Psoas muscle (tissue), 8 donors: ENCODE measurements around the gene EEPD1. TPM values are rescaled to one million over a fixed set of nuclear protein-coding genes. Genes with fewer than 3 reads are reported as not detected.

Experiments used
- ATAC-seq, 4 donors: fragments of 200-7000 bp; cut with Tn5 transposase; one replicate each; pipeline ENCODE4 v1.9.1; 2020; ENCODE audit warnings: moderate library complexity in 3 of 4, mild to moderate bottlenecking in 2 of 4
- DNase-seq, 2 donors: peaks; one replicate each; pipeline ENCODE4 v3.0.0-alpha.2; 2020
- H3K27ac ChIP-seq: fragments of 200-600 bp; one replicate; pipeline ENCODE4 v1.8.0; 2022
- H3K27me3 ChIP-seq, 3 donors: fragments of 200-600 bp in 1 of 3; one replicate each; pipeline versions ENCODE4 v1.6.1 to v1.8.0; 2013 to 2022; ENCODE audit warnings: low read length in 2 of 3, mild to moderate bottlenecking in 2 of 3, moderate library complexity in 1 of 3; ENCODE audit not compliant: insufficient read depth in 3 of 3
- H3K36me3 ChIP-seq, 2 donors: fragments of 200-600 bp in 1 of 2; one replicate each; pipeline versions ENCODE4 v1.6.1 to v1.8.0; 2013 to 2022; ENCODE audit warnings: low read depth in 1 of 2, mild to moderate bottlenecking in 1 of 2, moderate library complexity in 1 of 2; ENCODE audit not compliant: insufficient read depth in 1 of 2
- H3K4me1 ChIP-seq: fragments of 200-600 bp; one replicate; pipeline ENCODE4 v1.8.0; 2022
- H3K4me3 ChIP-seq: fragments of 200-600 bp; one replicate; pipeline ENCODE4 v1.8.0; 2022; ENCODE audit warnings: mild to moderate bottlenecking
- H3K9me3 ChIP-seq: fragments of 200-600 bp; one replicate; pipeline ENCODE4 v1.8.0; 2022
- CTCF ChIP-seq: fragments of 200-600 bp; IDR thresholded peaks from one replicate; pipeline ENCODE4 v1.8.0; 2022; ENCODE audit warnings: antibody characterized with exemption
- WGBS, 3 donors: extraction: QIAGEN DNeasy Blood & Tissue Kit; methylation state at CpG; one replicate each; pipeline versions ENCODE4 v1.1.6 to v1.1.7; 2013; 5-methylcytosine and 5-hydroxymethylcytosine counted together
- intact Hi-C, 2 donors: fragments of 100-400 bp; cut with DNase I; formaldehyde crosslinking; loops; one replicate each; pipeline versions ENCODE4 v1.11.0 to v1.14.2; 2022
- polyA plus RNA-seq, 3 donors: library from polyadenylated mRNA; stranded (reverse); fragments of 200-250 nt; gene quantifications; one replicate each; pipeline ENCODE4 v1.2.3, GENCODE V29; 2013
- total RNA-seq, 4 donors: library from RNA; stranded (reverse); fragmentation: NEBNext Ultra II Directional in 2 of 4; extraction: Animal tissue kit (Norgen Biotek cat#: 25700) in 2 of 4; gene quantifications; one replicate each; pipeline versions ENCODE4 v1.2.1 to v1.2.4, GENCODE V29; 2021 to 2023
- donor health status: healthy with polysubstance abuse.
- donor health status: DM: no; HTN: no; CAD: no; lungs with moderate emphysema.
- donor health status: Bipolar disorder and iron deficiency.
- donor health status: healthy.
- donor health status: DM: yes; HTN: yes; CAD: no.
- donor health status: DM: no; HTN: no; CAD: no.
- donor health status: DM: no; HTN: no; CAD: no.
- donor health status: DM: yes; HTN: yes; CAD: no.

The EEPD1 gene
- total and polyA plus RNA-seq, 7 donors: 7.3 to 61.2 (median 45.5) TPM

DNA sequence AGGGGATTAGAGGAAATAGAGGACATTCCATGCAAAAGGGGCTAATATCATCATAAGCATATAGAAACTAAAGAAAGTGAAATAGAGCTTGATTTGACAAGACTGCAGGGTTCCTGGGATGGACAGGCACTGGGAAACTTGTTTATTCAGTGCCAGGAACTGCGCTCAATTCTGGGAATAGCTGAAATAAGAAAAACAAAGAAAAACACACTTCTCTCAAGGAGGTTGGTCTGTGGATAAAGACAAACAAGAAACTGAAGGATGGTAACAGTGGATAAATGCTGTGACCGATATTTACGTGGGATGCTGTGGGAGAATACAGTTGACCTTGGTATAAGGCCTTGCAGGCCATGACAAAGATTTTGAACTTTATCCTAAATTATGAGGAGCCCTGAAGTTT is 195.7 kb downstream of the EEPD1 start:
- DNase-seq (no peak), ATAC-seq (no peak)
- Histone ChIP-seq H3K27me3 (no peaks in the 10 kb centered on the region), H3K4me3 (no peak overlapping the region), H3K4me1 (no peaks in the 10 kb centered on the region), H3K36me3 (no peaks in the 10 kb centered on the region), H3K27ac (no peak overlapping the region), H3K9me3 (no peaks in the 10 kb centered on the region)
- intact Hi-C loops: no loop called here
- WGBS, 3 donors: 95 to 98% (median 96%) methylated on average over 3 of the region's 3 CpGs
- no peak for TF ChIP-seq CTCF

- no peaks in the 10 kb centered on the region for H3K9me3 ChIP-seq
- no peaks in the 10 kb centered on the region for H3K36me3 ChIP-seq
- ATAC-seq (no peak), DNase-seq (no peak)
- intact Hi-C loops: no loop called here
- no peak for TF ChIP-seq CTCF
- H3K4me3 ChIP-seq: no peak overlapping the region
- no peak overlapping the region for H3K27ac ChIP-seq
- H3K27me3 ChIP-seq: no peaks in the 10 kb centered on the region
- WGBS, 3 donors: 96% methylated on average over 2 of the region's 2 CpGs
- peaks cover 3% of the 10 kb centered on the region for H3K4me1 ChIP-seq
These were observed 196.6 kb downstream of the EEPD1 start for GRCh38 chr7:36349626-36350025.

Other genes starting within 250 kb of the EEPD1 start
- 1 to 10 TPM in 3 of 4 donors, under 1 TPM in 1; 0.41 to 2.4 (median 1.1) TPM for gene ANLN, start 236.6 kb downstream of the EEPD1 start, total RNA-seq
- under 1 TPM; 0.11 to 0.52 (median 0.13) TPM for gene ANLN, start 236.6 kb downstream of the EEPD1 start, polyA plus RNA-seq